ENCODE data around the gene GRIN2A. TPM values are rescaled to one million over a fixed set of nuclear protein-coding genes. Genes with fewer than 3 reads are reported as not detected.

GRIN2A gene
- total RNA-seq, 4 donors from 2014 or later: 0.32 to 3.6 (median 2.0) TPM

DNA sequence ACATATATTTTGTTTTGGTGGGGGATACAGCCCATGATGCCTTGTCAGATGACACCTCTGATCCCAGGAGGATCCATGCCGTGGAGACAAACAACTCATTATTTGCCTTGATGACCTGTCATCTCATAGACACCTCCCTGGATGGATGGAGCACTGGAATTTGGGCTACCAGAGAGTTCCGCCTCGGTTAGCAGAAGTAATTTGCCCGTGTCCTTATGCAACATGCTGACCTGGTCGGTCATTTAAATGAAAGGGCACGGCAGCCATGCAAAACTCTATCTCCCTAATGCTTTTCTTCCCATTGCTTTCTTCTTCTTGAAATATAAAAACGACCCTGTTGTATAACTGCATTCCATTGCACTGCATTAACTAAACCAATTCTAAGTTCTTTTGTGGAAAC, 145.3 kb downstream of the GRIN2A start:
- Histone ChIP-seq H3K9me3 (no peaks in the 10 kb centered on the region), H3K4me3 (no peak overlapping the region), H3K4me1 (peaks cover 0 to 17% (median 13%) of the 10 kb centered on the region in 4 donors), H3K36me3 (no peaks in the 10 kb centered on the region), H3K27ac (replicated peaks in 1 of 4) (no peak overlapping the region), H3K27me3 (no peaks in the 10 kb centered on the region)
- WGBS: 66% methylated on average over 7 of the region's 7 CpGs
- intact Hi-C loops (cut with DNase I): loop anchor here (5.0 to 10.0 kb wide), 2 partner anchors 90 to 732 kb away; no protein-coding TSS in a partner anchor
- TF ChIP-seq CTCF (IDR thresholded peaks at IDR 0.05) (no peak), EP300 (IDR thresholded peaks at IDR 0.05) (no peak), POLR2A (IDR thresholded peaks at IDR 0.05; ENCODE audit: low read depth) (no peak), POLR2AphosphoS5 (IDR thresholded peaks at IDR 0.05) (no peak)
- DNase-seq (ENCODE audit: extremely low spot score): no peak

DNA sequence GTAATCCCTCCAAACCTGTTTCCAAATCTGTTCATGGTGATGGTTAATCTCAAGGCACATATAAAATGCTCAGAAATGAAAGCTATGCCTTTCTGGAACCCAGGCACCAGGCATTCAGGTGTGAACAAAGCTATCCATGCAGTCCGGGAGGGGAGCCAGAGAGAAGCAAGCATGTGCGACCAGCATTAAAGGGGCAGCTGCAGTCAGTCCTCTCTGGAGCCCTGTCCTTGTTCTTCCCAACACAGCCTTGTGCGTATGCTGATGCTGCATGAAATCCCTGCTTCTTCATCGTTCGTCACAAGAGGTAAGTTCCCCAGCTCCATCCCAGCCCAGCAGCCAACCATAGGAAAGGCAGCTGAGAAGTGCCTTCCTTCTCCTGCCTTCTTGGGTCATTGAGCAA, 148.7 kb downstream of the GRIN2A start:
- Histone ChIP-seq H3K36me3 (no peaks in the 10 kb centered on the region), H3K9me3 (no peaks in the 10 kb centered on the region), H3K27ac (replicated peaks in 1 of 4) (no peak overlapping the region), H3K4me3 (no peak overlapping the region), H3K27me3 (no peaks in the 10 kb centered on the region), H3K4me1 (peaks cover 0 to 6% (median 2%) of the 10 kb centered on the region in 4 donors)
- intact Hi-C loops (cut with DNase I): loop anchor here (10.0 kb wide), 1 partner anchor 729 kb away; no protein-coding TSS in a partner anchor
- TF ChIP-seq EP300 (IDR thresholded peaks at IDR 0.05): no peak
- no peak for TF ChIP-seq POLR2A (IDR thresholded peaks at IDR 0.05; ENCODE audit: low read depth)
- TF ChIP-seq CTCF (IDR thresholded peaks at IDR 0.05): no peak
- no peak for TF ChIP-seq POLR2AphosphoS5 (IDR thresholded peaks at IDR 0.05)
- 63% methylated on average over 5 of the region's 5 CpGs for WGBS
- no peak for DNase-seq (ENCODE audit: extremely low spot score)

- peaks cover 0 to 4% (median 2%) of the 10 kb centered on the region in 4 donors for H3K4me1 ChIP-seq
- H3K36me3 ChIP-seq: no peaks in the 10 kb centered on the region
- TF ChIP-seq POLR2AphosphoS5 (IDR thresholded peaks at IDR 0.05) (no peak), EP300 (IDR thresholded peaks at IDR 0.05) (no peak), POLR2A (IDR thresholded peaks at IDR 0.05; ENCODE audit: low read depth) (no peak), CTCF (IDR thresholded peaks at IDR 0.05) (no peak)
- no peak overlapping the region for H3K27ac ChIP-seq (replicated peaks in 1 of 4)
- WGBS: 93% methylated on average over 4 of the region's 4 CpGs
- intact Hi-C loops (cut with DNase I): loop anchor here (2.0 to 10.0 kb wide), 2 partner anchors 149 to 727 kb away; no protein-coding TSS in a partner anchor
- H3K27me3 ChIP-seq: no peaks in the 10 kb centered on the region
- no peak for DNase-seq (ENCODE audit: extremely low spot score)
- H3K9me3 ChIP-seq: no peaks in the 10 kb centered on the region
- H3K4me3 ChIP-seq: no peak overlapping the region
These were observed 150.3 kb downstream of the GRIN2A start for GRCh38 chr16:10031955-10032354.

DNA sequence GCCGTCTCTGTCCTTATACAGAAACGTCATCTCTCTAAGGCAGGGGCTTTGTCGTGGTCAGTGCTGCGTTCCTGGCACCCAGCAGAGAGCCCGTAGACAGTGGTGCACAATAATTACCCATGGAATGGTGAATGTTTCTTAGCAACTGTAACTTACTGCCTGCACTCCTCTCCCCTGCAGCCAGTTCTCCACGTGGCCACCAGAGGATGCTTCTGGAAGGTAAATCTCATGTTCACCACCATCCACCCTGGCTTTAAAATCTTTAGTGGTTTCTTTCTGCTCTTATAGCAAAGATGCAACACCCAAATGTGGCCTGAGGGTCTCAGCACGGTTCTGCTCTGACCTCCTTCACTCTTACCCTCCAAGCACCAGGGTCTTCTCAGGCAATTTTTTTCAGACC, 150.8 kb downstream of the GRIN2A start:
- no peak for DNase-seq (ENCODE audit: extremely low spot score)
- TF ChIP-seq EP300 (IDR thresholded peaks at IDR 0.05) (no peak), POLR2AphosphoS5 (IDR thresholded peaks at IDR 0.05) (no peak), CTCF (IDR thresholded peaks at IDR 0.05) (peak; percentile 30 to 60 (median 35)), POLR2A (IDR thresholded peaks at IDR 0.05; ENCODE audit: low read depth) (no peak)

DNA sequence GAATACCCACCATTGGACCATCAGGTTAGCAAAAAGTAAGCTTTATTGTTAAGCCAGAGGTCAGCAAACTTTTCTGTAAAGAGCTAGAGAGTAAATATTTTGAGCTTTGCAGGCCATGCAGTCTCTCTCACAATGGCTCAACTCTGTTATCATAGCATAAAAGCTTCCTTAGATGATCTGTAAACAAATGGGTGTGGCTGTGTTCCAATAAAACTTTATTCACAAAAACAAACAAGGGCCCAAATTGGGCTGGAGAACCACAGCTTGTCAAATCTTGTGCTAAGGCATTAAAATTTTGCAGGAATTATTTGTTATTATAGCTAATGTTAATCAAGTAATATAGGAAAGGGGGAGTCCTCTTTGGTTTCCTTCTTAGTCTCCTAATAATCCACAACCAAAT, 153.6 kb downstream of the GRIN2A start:
- H3K4me3 ChIP-seq: no peak overlapping the region
- no peaks in the 10 kb centered on the region for H3K36me3 ChIP-seq
- TF ChIP-seq CTCF (IDR thresholded peaks at IDR 0.05) (no peak), POLR2A (IDR thresholded peaks at IDR 0.05; ENCODE audit: low read depth) (no peak), EP300 (IDR thresholded peaks at IDR 0.05) (no peak), POLR2AphosphoS5 (IDR thresholded peaks at IDR 0.05) (no peak)
- H3K4me1 ChIP-seq: peaks cover 0 to 1% (median under 1%) of the 10 kb centered on the region in 4 donors
- no peaks in the 10 kb centered on the region for H3K27me3 ChIP-seq
- no peak overlapping the region for H3K27ac ChIP-seq (replicated peaks in 1 of 4)
- H3K9me3 ChIP-seq: no peaks in the 10 kb centered on the region
- intact Hi-C loops (cut with DNase I): no loop called here
- no peak for DNase-seq (ENCODE audit: extremely low spot score)

More for the DNA sequence above, 150.8 kb downstream of the GRIN2A start:
- H3K36me3 ChIP-seq: no peaks in the 10 kb centered on the region
- intact Hi-C loops (cut with DNase I): loop anchor here (2.0 to 10.0 kb wide), 2 partner anchors 149 to 727 kb away; no protein-coding TSS in a partner anchor
- no peaks in the 10 kb centered on the region for H3K27me3 ChIP-seq
- no peaks in the 10 kb centered on the region for H3K9me3 ChIP-seq
- no peak overlapping the region for H3K27ac ChIP-seq (replicated peaks in 1 of 4)
- H3K4me3 ChIP-seq: no peak overlapping the region
- 65% methylated on average over 7 of the region's 7 CpGs for WGBS
- peaks cover 0 to 4% (median 2%) of the 10 kb centered on the region in 4 donors for H3K4me1 ChIP-seq
